MCF 10A (cell line): ENCODE data around the gene POC1B. TPM values are rescaled to one million over a fixed set of nuclear protein-coding genes. Genes with fewer than 3 reads are reported as not detected.

Experiments
- BruUV-seq: library from RNA; stranded (reverse); fragments of 400-500 nt; replicated peaks from 2 replicates; lab custom pipeline; 2021; lab: Mats Ljungman, UMichigan
- CTCF ChIA-PET: fragments of 300-600 bp; sonication (Branson Sonifier 250); formaldehyde crosslinking; extraction: SDS; loops from one replicate; lab custom pipeline; 2021; ENCODE audit warnings: antibody characterized with exemption, inconsistent platforms; lab: Yijun Ruan, JAX
- POLR2A ChIA-PET: fragments of 300-600, 350-650 bp; sonication (Branson Sonifier 250); formaldehyde crosslinking; extraction: SDS; loops from one replicate; lab custom pipeline; 2020; ENCODE audit warnings: antibody characterized with exemption, inconsistent platforms; lab: Yijun Ruan, JAX
- DNase-seq: peaks from one replicate; pipeline ENCODE4 v3.0.0-alpha.2; 2018; ENCODE audit not compliant: unreplicated experiment
- H3K27ac Mint-ChIP-seq: one replicate; pipeline ENCODE4 v1.8.0; 2022; ENCODE audit warnings: mild to moderate bottlenecking, low read depth, mixed read lengths; ENCODE audit not compliant: unreplicated experiment
- H3K27me3 Mint-ChIP-seq: one replicate; pipeline ENCODE4 v1.8.0; 2022; ENCODE audit warnings: mixed read lengths; ENCODE audit not compliant: insufficient read depth, unreplicated experiment
- H3K36me3 Mint-ChIP-seq: one replicate; pipeline ENCODE4 v1.8.0; 2022; ENCODE audit warnings: mild to moderate bottlenecking, moderate library complexity, mixed read lengths; ENCODE audit not compliant: insufficient read depth, unreplicated experiment
- H3K4me1 Mint-ChIP-seq: one replicate; pipeline ENCODE4 v1.8.0; 2022; ENCODE audit warnings: mixed read lengths; ENCODE audit not compliant: insufficient read depth, unreplicated experiment
- H3K4me3 Mint-ChIP-seq: one replicate; pipeline ENCODE4 v1.8.0; 2022; ENCODE audit warnings: mild to moderate bottlenecking, moderate library complexity, mixed read lengths; ENCODE audit not compliant: unreplicated experiment
- H3K9me3 Mint-ChIP-seq: one replicate; pipeline ENCODE4 v1.8.0; 2022; ENCODE audit warnings: mixed read lengths; ENCODE audit not compliant: unreplicated experiment
- CTCF ChIP-seq: fragments of 200-600 bp; IDR thresholded peaks from one replicate; pipeline ENCODE4 v1.8.0; 2022; ENCODE audit warnings: antibody characterized with exemption, mild to moderate bottlenecking; ENCODE audit not compliant: unreplicated experiment
- intact Hi-C: fragments of 100-400 bp; cut with micrococcal nuclease; formaldehyde crosslinking; loops from 2 replicates; pipeline ENCODE4 v1.14.1; 2022
- total RNA-seq: library from RNA; stranded (reverse); gene quantifications from 2 replicates; pipeline ENCODE4 v1.2.3, GENCODE V29; 2022

Gene POC1B
- total RNA-seq, 1 experiment from 2014 or later: 14.8 TPM

DNA sequence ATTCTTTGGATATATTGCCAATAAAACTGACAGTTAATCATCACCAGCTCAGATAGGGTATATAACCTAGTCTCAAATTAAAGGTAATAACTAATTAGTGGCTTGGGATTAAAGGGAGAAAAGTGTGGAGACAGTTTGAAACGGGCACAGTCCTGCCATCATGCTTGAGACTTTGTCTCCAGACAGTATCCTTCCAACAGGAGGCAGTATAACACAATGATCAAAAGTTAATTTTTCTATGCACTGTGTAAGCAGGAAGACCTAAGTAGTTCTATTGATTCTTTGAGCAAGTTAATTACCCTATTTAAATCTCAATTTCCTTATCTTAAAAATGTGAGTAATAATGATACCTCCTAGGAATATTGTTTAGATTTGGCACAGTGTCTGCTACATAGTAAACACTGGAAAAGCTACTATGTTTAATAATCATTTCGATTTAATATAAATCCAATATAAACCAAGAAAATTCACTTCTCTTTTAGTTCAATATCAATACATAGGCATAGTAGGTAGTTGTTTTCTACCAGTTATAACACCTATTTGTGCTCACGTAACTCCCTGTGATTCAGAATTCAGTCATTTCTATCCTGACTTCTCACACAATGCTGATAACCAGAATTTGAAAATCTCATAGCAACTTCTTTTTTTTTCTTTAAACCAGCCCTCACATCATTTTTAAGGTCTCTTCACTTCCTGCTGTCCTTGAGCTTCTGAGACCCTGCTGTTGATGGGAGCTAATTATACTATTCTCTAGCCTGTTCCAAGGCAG lies 54.9 kb downstream of the POC1B start:
- Mint-ChIP-seq H3K9me3 (no peaks in the 10 kb centered on the region), H3K27me3 (no peaks in the 10 kb centered on the region), H3K27ac (no peak overlapping the region), H3K36me3 (no peaks in the 10 kb centered on the region), H3K4me1 (peaks cover 14% of the 10 kb centered on the region), H3K4me3 (no peak overlapping the region)
- BruUV-seq: no TSS peak
- peak; percentile 49 for TF ChIP-seq CTCF
- intact Hi-C loops: loop anchor here (1.0 kb wide), 2 partner anchors 53 to 58 kb away; partner anchors contain the start of gene GALNT4
- POLR2A ChIA-PET: interaction anchor here (0.7 to 1.8 kb wide), 5 partner anchors 9 to 218 kb away, joined by 3 to 15 read pairs (median 3); partner anchors contain the start of genes GALNT4 and POC1B
- CTCF ChIA-PET: interaction anchor here (0.6 to 6.1 kb wide), 24 partner anchors 9 to 1498 kb away, joined by 3 to 81 read pairs (median 4); partner anchors contain the start of genes GALNT4 and POC1B
- DNase-seq: peak; percentile 47

GRCh38 chr12:89469361-89469760 lies 56.5 kb downstream of the POC1B start:
- POLR2A ChIA-PET: no interaction called here
- CTCF ChIA-PET: interaction anchor here (1.1 to 6.1 kb wide), 3 partner anchors 12 to 55 kb away, joined by 4 to 81 read pairs (median 12); partner anchors contain the start of genes GALNT4 and POC1B
- Mint-ChIP-seq H3K4me1 (peaks cover 14% of the 10 kb centered on the region), H3K4me3 (no peak overlapping the region), H3K27me3 (no peaks in the 10 kb centered on the region), H3K27ac (no peak overlapping the region), H3K9me3 (no peaks in the 10 kb centered on the region), H3K36me3 (no peaks in the 10 kb centered on the region)
- TF ChIP-seq CTCF: no peak
- DNase-seq: peak; percentile 43
- intact Hi-C loops: no loop called here
- BruUV-seq: no TSS peak

- H3K27me3 Mint-ChIP-seq: no peaks in the 10 kb centered on the region
- H3K4me1 Mint-ChIP-seq: peaks cover 14% of the 10 kb centered on the region
- no peak overlapping the region for H3K4me3 Mint-ChIP-seq
- intact Hi-C loops: no loop called here
- no peak for DNase-seq
- BruUV-seq: no TSS peak
- TF ChIP-seq CTCF: no peak
- no peaks in the 10 kb centered on the region for H3K9me3 Mint-ChIP-seq
- H3K36me3 Mint-ChIP-seq: no peaks in the 10 kb centered on the region
- no peak overlapping the region for H3K27ac Mint-ChIP-seq
- ChIA-PET POLR2A (no interaction called here), CTCF (interaction anchor here (0.6 to 6.1 kb wide), 5 partner anchors 56 to 1366 kb away, joined by 3 to 81 read pairs (median 11); partner anchors contain the start of genes GALNT4 and POC1B)
Measured at GRCh38 chr12:89468648-89469326, 57.1 kb downstream of the POC1B start.

DNA sequence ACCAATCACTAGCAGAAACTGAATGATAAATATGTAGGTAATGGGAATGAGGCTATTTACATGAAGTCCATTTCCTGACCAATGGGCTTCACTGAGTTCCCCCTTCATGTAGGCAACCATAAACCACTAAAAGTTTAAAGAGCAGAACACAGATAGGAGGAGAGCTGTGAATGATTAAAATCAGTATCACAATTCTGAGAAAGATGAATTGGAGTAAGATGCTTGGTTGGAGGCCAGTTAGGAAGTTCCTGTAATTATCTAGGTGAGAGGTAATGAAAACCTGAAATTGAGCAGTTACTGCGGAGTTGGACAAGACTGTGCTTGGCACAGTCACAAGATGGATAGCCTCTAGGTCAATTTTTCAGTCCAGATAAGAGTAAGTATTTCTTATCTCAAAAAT lies 57.8 kb downstream of the POC1B start:
- H3K9me3 Mint-ChIP-seq: no peaks in the 10 kb centered on the region
- H3K4me1 Mint-ChIP-seq: peaks cover 14% of the 10 kb centered on the region
- no peak for TF ChIP-seq CTCF
- no peaks in the 10 kb centered on the region for H3K36me3 Mint-ChIP-seq
- CTCF ChIA-PET: interaction anchor here (0.6 to 6.1 kb wide), 6 partner anchors 57 to 448 kb away, joined by 3 to 81 read pairs (median 8); partner anchors contain the start of genes GALNT4 and POC1B
- H3K27ac Mint-ChIP-seq: no peak overlapping the region
- POLR2A ChIA-PET: interaction anchor here (0.8 to 1.7 kb wide), 2 partner anchors 57 to 416 kb away, joined by 3 to 5 read pairs; no protein-coding TSS in a partner anchor
- intact Hi-C loops: no loop called here
- H3K4me3 Mint-ChIP-seq: no peak overlapping the region
- H3K27me3 Mint-ChIP-seq: no peaks in the 10 kb centered on the region
- no peak for DNase-seq
- BruUV-seq: no TSS peak
